ENCODE data around the gene TOMM40. TPM values are rescaled to one million over a fixed set of nuclear protein-coding genes. Genes with fewer than 3 reads are reported as not detected.

TOMM40 gene
- total and polyA plus RNA-seq, 2 of the 13 experiments (the other 11 are each of a cell fraction or from before 2014, with no cell fraction given), result 72.0 to 110 TPM

GRCh38 chr19:44890366-44891015, 563 bp upstream of the TOMM40 start (continued):
- TF ChIP-seq FOSL2 (CRISPR knock-in tag; IDR thresholded peaks at IDR 0.05), result peak; percentile 53
- 0 out of 2 replicates have a peak, but pooled peaks have one; percentile 34 for TF ChIP-seq ZNF746 (CRISPR knock-in tag; IDR thresholded peaks at IDR 0.05)
- TF ChIP-seq POLR2A (IDR thresholded peaks at IDR 0.05; ENCODE audit: insufficient read depth in 1 of 2, low read depth in 2 of 2, low read length in 2 of 2), result peak; percentile 79 to 88
- TF ChIP-seq PHF21A (CRISPR knock-in tag; IDR thresholded peaks at IDR 0.05), result peak; percentile 92
- no peak for TF ChIP-seq TSC22D2 (CRISPR knock-in tag; IDR thresholded peaks at IDR 0.05; ENCODE audit: borderline replicate concordance)
- peak; percentile 98 for TF ChIP-seq NR2C2 (CRISPR knock-in tag; IDR thresholded peaks at IDR 0.05; ENCODE audit: borderline replicate concordance)
- TF ChIP-seq, protein P1, sequence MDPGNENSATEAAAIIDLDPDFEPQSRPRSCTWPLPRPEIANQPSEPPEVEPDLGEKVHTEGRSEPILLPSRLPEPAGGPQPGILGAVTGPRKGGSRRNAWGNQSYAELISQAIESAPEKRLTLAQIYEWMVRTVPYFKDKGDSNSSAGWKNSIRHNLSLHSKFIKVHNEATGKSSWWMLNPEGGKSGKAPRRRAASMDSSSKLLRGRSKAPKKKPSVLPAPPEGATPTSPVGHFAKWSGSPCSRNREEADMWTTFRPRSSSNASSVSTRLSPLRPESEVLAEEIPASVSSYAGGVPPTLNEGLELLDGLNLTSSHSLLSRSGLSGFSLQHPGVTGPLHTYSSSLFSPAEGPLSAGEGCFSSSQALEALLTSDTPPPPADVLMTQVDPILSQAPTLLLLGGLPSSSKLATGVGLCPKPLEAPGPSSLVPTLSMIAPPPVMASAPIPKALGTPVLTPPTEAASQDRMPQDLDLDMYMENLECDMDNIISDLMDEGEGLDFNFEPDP (CRISPR knock-in tag; conservative IDR thresholded peaks at IDR 0.05), result no peak
- TF ChIP-seq TFDP2 (CRISPR knock-in tag; IDR thresholded peaks at IDR 0.05), result peak; percentile 58; the same call in 1 of the 2 replicates
- TF ChIP-seq RCOR2 (CRISPR knock-in tag; IDR thresholded peaks at IDR 0.05), result 0 out of 2 replicates have a peak, but pooled peaks have one; percentile 2
- 0 out of 2 replicates have a peak, but pooled peaks have one; percentile 14 for TF ChIP-seq ZNF709 (CRISPR knock-in tag; IDR thresholded peaks at IDR 0.05)
- no peak for TF ChIP-seq FOXM1 (CRISPR knock-in tag; IDR thresholded peaks at IDR 0.05)
- TF ChIP-seq NR2F6 (IDR thresholded peaks at IDR 0.05), result peak; percentile 98
- TF ChIP-seq NR2F6 (CRISPR knock-in tag; IDR thresholded peaks at IDR 0.05), result peak; percentile 94
- TF ChIP-seq RFXAP (CRISPR knock-in tag; IDR thresholded peaks at IDR 0.05; ENCODE audit: borderline replicate concordance), result peak; percentile 78
- TF ChIP-seq MIER3 (CRISPR knock-in tag; IDR thresholded peaks at IDR 0.05; ENCODE audit: borderline replicate concordance), result peak; percentile 64; the same call in 1 of the 2 replicates
- peak; percentile 80 for TF ChIP-seq HDAC1 (CRISPR knock-in tag; IDR thresholded peaks at IDR 0.05)
- TF ChIP-seq, protein P2, sequence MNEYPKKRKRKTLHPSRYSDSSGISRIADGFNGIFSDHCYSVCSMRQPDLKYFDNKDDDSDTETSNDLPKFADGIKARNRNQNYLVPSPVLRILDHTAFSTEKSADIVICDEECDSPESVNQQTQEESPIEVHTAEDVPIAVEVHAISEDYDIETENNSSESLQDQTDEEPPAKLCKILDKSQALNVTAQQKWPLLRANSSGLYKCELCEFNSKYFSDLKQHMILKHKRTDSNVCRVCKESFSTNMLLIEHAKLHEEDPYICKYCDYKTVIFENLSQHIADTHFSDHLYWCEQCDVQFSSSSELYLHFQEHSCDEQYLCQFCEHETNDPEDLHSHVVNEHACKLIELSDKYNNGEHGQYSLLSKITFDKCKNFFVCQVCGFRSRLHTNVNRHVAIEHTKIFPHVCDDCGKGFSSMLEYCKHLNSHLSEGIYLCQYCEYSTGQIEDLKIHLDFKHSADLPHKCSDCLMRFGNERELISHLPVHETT (CRISPR knock-in tag; conservative IDR thresholded peaks at IDR 0.05), result peak; percentile 97
- TF ChIP-seq NFYB (CRISPR knock-in tag; IDR thresholded peaks at IDR 0.05), result peak; percentile 85; the same call in 1 of the 2 replicates
- peak; percentile 67 for TF ChIP-seq MIXL1 (CRISPR knock-in tag; IDR thresholded peaks at IDR 0.05)
- TF ChIP-seq GABPA (IDR thresholded peaks at IDR 0.05; ENCODE audit: low read depth, low read length), result peak; percentile 52; the same call in 1 of the 2 replicates
- peak; percentile 93 for TF ChIP-seq GABPA (CRISPR knock-in tag; IDR thresholded peaks at IDR 0.05; ENCODE audit: low read depth)
- peak; percentile 86 for TF ChIP-seq XRCC5 (optimal IDR thresholded peaks at IDR 0.05; ENCODE audit: low read length)
- TF ChIP-seq GPN1 (CRISPR knock-in tag; IDR thresholded peaks at IDR 0.05; ENCODE audit: borderline replicate concordance), result no peak
- peak; percentile 98 for TF ChIP-seq ELF1 (CRISPR knock-in tag; IDR thresholded peaks at IDR 0.05)
- peak; percentile 74; the same call in 1 of the 2 replicates for TF ChIP-seq ZNF605 (CRISPR knock-in tag; IDR thresholded peaks at IDR 0.05)
- TF ChIP-seq ZNF788 (CRISPR knock-in tag; IDR thresholded peaks at IDR 0.05; ENCODE audit: borderline replicate concordance), result peak; percentile 65; the same call in 1 of the 2 replicates
- TF ChIP-seq PHF20 (CRISPR knock-in tag; IDR thresholded peaks at IDR 0.05), result peak; percentile 90
- TF ChIP-seq ATF1 (CRISPR knock-in tag; IDR thresholded peaks at IDR 0.05), result peak; percentile 92
- TF ChIP-seq FOXC1 (CRISPR knock-in tag; IDR thresholded peaks at IDR 0.05; ENCODE audit: borderline replicate concordance), result peak; percentile 49; the same call in 1 of the 2 replicates
- no peak for TF ChIP-seq ZNF660 (CRISPR knock-in tag; IDR thresholded peaks at IDR 0.05; ENCODE audit: borderline replicate concordance, low read depth)
- no peak for TF ChIP-seq ZNF232 (CRISPR knock-in tag; IDR thresholded peaks at IDR 0.05; ENCODE audit: borderline replicate concordance)

Measured in HepG2 (cell line).